Measurements from ENCODE around the gene GRIK2. TPM values are rescaled to one million over a fixed set of nuclear protein-coding genes. Genes with fewer than 3 reads are reported as not detected.
"Not testable (repeated sequence)": the region's sequence is repeated elsewhere in the genome, so short reads cannot be mapped to it uniquely, and the experiment has no call there.

The GRIK2 gene
- under 0.01 TPM for total RNA-seq

DNA sequence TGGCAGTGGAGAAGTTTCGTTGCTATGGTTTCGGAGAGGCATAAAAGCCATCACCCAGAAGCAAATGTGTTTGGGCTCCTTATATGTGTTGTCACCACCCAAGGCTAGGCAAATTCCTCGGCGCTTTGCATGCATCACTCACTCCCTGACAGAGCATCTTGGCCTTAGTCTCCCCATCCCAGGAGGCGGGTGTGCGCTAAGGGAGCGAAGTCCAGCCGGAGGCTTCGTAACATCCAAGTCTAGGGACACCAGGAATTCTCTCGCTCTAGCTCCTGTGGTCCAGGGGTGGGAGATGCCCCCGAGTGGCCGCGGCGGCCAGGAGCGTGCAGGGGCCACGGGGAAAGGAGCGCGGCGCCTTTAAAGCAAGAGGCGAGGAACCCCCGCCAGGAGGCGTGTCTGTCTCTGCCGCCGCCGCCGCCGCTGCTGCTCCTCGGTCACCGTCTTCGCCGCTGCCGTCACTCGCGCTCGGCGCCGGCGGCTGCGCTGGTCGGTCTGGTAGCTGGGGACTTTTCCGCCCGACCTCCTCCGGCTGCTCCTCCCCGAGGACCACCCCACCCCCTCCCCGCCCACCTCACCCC, at the start of gene GRIK2:
Gene GRIK2 (plus strand): TSS at position 458 of the 578 bp plus-strand sequence.
- peak in 2 of 3 donors; percentile 10 to 16 for DNase-seq (ENCODE audit: low read depth in 2 of 3, low spot score in 2 of 3)

DNA sequence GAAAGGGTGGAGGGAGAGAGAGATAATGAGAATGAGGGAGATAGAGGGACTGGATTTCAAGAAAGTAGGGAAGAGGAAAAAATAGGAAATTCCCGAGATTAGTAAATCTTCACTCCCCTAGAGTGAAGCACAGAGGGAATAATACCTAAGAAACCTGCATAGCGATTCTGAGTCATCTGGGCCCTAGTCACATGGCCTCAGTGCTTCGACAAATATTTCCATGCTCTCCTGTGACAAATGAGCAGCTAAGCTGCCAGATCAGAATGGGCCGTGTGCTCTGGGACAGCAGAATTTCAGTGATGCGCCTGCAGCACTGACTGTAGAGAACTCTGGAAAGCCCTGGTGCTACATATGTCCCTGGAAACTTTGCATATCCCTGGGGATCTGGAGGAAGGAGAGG, 48.6 kb upstream of the GRIK2 start:
- no peak for DNase-seq (ENCODE audit: low read depth in 2 of 3, low spot score in 2 of 3)

DNA sequence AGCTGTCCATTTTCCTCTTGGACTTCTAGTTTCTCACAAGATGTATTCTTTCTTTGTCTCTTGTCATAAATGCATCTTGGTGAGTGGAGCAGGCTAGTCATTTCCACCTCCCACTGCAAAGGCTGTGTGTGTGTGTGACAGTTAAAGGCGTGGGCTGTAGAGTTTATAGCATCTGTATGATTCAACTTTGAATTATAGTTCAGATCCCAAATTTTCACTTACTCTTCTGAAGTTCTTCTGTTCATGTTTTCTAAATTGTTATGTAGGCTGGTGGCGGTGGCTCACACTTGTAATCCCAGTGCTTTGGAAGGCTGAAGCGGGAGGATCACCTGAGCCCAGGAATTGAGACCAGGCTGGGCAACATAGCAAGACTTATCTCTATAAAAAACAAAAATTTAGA, 44.7 kb upstream of the GRIK2 start:
- no peak for DNase-seq (ENCODE audit: low read depth in 2 of 3, low spot score in 2 of 3)

DNA sequence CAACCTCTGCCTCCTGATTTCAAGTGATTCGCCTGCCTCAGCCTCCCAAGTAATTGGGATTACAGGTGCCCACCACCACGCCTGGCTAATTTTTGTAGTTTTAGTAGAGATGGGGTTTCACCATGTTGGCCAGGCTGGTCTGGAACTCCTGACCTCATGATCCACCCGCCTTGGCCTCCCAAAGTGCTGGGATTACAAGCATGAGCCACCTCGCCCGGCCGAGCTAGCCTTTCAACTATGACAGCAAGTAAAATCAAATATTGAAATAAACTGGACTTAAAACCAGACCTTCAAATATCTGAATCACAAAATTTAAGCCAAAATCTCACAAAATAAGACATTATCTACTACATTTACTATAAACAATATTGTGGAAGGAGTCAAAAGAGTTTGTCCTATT, 42.9 kb upstream of the GRIK2 start:
- DNase-seq (ENCODE audit: low read depth in 2 of 3, low spot score in 2 of 3): not testable (repeated sequence)

DNA sequence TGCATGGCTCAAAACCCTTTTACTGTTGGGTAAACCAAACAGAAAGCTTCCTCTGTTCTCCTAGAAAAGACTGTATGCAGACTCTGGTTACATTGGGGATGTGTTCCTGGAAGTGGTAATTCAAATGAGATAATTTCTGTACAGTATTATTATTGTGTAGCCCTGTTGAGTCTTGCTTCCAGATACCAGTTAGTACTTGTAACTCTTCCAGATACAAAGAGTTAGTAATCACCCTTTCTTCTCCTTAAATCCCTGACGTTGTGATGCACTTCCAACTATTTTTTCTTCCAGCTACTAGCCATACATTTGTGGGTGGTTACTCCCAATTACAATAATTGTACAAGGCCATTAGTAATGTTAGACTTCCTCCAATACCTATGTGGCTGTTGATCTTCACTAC, 42.3 kb upstream of the GRIK2 start:
- DNase-seq (ENCODE audit: low read depth in 2 of 3, low spot score in 2 of 3): no peak

DNA sequence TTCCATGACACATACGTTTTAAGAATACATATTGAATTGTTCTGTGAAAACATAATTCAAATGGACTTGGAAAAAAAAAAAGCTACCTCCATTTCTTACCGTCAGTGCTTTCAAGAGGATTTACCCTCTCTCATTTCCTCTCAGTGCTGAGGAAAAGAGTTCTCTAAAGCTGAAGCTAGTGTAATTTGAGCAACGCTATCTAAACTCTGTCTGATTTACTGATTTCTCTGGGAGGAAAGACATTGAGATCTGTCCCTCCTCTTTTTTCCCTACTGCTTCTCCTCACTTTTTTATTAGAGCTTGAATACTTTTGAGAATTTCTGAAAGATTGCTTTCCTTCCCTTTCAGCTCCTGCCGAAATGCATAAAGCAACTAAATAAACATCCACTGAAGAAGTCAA, 41.2 kb upstream of the GRIK2 start:
- DNase-seq (ENCODE audit: low read depth in 2 of 3, low spot score in 2 of 3): no peak

DNA sequence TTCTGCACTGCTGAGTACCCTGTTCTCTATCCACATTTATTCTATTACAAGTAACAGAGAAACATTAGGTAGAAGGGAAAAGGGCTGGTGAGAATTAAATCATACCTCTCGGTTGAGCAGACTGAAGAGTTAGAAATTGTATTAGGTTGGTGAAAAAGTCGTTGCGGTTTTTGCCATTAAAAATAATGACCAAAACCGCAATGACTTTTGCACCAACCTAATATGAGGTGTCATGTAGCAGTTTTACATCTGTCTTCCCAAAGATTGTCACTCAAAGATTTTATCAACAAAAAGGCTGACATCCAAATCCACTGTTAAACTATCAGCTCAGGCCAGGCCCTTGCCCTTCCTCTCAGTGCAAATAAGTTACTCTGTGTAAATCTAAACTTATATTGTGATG, 28.3 kb upstream of the GRIK2 start:
- DNase-seq (ENCODE audit: low read depth in 2 of 3, low spot score in 2 of 3): no peak

DNA sequence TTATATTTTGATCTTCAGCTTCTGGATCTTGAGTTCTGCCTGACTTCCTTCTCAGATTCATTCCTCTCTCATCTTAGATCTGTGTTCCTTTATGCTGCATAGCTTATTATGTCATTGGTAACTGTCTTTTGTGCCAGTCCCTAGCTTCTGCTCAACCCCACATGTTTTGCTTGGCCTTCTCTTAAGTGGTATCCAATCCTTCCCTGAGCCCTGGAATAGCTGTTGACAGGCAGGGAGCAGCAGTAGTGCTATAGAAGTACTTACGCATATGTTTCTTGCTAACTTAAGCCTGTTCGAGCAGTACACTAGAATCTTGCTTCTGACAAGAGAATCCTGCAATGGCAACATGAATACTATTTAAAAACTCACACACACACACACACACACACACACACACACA, 13.6 kb upstream of the GRIK2 start:
- DNase-seq (ENCODE audit: low read depth in 2 of 3, low spot score in 2 of 3): no peak

DNA sequence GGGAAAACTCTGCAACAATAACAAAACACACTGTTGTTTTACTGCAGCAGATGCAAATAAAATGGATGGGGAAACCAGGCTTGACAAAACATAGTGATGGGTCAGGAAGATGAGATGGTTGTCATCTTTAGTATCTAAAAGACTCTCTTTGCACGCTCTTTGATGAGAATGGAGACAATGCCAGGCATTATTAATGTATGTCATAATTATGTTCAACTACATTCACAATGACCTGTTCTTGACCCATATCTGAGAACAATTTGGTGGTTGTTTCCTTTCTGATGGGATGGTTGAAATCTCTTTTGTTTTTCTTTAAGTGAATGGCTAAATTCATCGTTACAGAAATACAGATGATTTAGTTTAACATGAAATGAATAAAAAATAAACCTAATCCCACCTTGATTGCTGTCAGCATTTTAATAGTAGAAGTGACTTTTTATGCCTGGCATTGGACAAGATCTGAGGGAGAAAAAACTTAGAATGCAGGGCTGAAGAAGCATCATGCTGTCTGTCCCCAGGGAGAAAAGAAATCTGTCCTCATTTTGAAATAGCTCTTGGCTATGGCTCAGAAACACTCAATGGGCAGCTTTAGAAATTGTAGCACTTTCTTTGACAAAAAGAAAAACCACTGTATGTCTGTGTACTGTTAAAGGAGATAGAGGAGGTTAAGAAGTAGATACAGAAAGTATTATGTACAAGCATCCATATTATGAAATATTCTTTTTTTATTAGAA, 12.4 kb upstream of the GRIK2 start:
- DNase-seq (ENCODE audit: low read depth in 2 of 3, low spot score in 2 of 3): no peak

DNA sequence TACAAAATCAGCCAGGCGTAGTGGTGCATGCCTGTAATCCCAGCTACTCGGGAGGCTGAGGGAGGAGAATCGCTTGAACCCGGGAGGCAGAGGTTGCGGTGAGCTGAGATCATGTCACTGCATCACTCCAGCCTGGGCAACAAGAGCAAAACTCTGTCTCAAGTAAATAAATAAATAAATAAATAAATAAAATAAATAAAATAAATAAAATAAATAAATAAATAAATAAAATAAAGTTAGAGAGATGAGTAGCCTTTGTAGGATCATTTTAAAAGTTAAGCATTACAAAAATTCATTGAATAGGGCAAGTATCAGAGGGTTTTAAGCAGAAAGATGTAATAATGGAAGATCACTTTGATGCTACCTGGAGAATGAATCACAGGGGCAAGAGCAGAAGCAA, 9.8 kb upstream of the GRIK2 start:
- not testable (repeated sequence) for DNase-seq (ENCODE audit: low read depth in 2 of 3, low spot score in 2 of 3)

DNA sequence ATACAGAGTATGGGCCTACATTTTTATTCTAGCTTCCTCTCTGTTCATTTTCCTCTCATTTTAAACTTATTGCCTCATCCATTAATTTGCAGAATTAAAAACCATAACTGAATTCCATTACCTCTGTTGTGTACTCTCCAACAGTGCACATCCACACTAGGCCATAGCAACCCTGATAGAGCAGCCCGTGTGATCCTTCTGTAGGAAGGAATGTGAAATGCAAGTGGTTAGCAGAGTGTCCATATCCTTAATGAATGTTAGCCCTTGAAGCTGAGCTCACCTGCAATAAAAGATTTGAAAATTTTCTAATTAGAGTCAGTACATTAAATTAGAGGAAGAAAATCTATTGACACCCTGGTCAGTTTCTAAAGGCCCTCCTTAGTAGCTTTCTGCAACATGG, 6.5 kb upstream of the GRIK2 start:
- no peak for DNase-seq (ENCODE audit: low read depth in 2 of 3, low spot score in 2 of 3)

DNA sequence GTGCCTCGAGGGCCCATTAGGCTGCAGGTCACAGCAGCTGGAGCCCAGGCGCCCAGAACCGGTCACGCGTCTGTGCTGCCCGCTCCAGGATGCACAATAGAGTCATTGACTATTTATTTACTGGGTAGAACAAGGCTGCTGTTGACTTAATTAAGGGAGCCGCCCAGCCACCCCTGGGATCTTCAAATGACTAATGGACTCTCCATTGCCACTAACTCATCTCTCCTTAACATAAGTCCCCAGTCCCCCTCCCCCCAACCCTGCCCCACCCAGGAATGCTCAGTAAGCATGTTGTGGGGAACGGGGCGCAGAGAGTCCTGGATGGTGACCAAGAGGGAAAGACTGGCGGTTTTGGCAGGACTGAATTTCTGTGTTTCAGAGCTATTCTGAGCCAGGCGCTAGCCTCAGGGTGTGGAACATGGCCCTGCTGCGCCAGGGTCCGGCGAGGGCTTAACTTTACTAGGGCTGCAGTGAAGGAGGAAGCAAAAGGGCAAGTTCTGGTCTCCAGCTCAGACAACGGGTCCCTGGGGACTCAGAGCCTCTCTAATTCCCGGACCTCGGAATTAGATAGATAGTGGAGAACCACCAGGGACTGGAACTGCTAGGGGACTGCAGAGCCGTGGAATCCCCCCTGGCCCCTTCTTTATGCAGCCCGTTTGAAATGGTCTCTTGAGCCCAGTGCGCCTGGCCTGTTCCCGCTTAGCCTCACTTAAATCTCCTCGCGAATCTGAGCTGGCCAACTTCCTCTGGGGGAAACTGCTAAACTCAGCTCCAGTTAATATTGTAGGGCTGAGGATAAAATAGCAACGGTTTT, 1.5 kb upstream of the GRIK2 start:
- no peak for DNase-seq (ENCODE audit: low read depth in 2 of 3, low spot score in 2 of 3)

DNA sequence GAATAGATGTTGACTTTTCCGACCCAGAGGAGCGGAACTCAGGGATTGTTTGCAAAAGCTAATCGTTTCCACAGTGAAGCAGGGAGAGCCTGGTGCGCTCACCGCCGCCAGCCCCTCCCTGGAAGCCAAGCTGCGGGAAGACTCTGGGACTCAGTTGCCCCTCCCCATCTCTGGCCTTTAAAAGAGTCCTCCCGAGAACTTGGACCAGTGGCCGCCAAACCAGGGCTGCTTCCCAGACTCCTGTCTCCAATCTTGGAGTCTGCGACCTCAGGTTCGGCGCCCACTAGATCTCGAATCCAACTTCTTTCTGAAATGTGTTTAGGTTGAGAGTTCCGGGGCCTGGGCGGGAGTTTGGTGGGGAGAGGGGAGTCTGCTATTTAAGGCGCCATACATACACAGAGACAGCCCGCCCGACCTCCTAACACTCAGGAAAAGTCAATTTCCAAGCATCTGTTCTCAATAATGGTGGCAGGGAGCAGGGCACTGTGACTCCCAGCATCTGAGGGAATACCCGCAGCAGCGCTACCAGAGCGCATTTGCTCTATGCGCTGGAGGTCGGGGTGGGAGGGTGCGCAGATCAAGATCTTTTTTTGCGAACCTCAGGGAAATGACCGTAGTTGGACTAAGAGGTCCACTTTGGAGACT, 800 bp upstream of the GRIK2 start:
- no peak for DNase-seq (ENCODE audit: low read depth in 2 of 3, low spot score in 2 of 3)

DNA sequence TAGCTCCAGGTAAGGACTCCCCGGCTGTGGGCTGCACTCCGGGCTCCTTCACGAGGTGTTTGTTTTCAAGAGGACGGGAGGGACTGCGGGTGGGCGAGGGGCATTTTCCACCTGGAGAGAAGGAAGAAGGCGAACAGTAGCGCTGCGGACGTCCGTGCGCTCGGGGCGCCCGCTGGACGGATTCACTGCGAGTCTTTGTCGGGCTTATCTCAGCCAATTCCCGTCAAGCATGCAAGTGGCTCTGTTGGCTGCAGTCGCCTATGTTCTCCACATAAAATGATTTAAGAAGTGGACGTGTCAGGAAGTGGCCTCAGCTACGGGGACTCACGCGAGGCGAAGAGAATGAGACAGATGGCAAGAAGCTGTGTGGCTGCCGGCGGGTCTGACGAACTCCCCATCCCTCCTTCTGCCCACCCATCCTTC, 332 bp downstream of the GRIK2 start:
- peak in 1 of 3 donors; percentile 6 for DNase-seq (ENCODE audit: low read depth in 2 of 3, low spot score in 2 of 3)

DNA sequence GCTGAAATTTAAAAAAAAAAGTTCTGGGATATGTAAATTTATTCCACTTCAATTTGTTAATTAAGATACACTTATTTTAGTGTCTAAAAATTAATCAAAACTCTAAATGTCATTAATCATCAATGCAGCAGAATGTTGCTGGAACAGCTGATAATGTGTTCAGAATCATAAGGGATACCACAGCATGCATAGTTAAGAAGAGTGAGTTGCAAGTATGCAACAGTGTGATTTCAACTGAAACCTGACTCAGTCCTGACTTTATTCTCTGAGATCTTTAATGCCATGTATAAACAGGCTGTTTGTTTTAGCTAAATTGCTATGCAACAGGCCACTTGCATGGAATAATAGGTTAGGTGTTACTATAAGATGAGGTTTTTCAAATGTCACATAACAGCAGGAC, 1.4 kb downstream of the GRIK2 start:
- no peak for DNase-seq (ENCODE audit: low read depth in 2 of 3, low spot score in 2 of 3)

DNA sequence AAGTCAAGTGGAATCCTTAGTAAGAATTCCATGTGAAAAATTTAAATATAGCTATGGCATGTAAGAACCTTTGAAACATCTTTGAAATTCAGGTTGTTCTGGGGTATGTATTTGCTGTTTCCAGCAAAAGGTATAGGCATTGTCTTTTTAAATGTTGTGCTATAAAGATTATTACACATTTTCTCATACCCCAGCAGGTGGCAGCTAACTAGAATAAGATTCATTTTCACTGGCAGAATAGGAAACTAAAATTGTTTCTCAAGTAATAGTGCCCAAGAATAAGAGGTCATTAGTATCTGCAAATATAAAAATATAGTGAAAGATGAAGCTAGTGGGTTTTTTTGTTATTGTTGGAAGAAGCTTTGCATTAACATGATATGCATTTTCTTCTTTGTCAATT, 1.8 kb downstream of the GRIK2 start:
- no peak for DNase-seq (ENCODE audit: low read depth in 2 of 3, low spot score in 2 of 3)

DNA sequence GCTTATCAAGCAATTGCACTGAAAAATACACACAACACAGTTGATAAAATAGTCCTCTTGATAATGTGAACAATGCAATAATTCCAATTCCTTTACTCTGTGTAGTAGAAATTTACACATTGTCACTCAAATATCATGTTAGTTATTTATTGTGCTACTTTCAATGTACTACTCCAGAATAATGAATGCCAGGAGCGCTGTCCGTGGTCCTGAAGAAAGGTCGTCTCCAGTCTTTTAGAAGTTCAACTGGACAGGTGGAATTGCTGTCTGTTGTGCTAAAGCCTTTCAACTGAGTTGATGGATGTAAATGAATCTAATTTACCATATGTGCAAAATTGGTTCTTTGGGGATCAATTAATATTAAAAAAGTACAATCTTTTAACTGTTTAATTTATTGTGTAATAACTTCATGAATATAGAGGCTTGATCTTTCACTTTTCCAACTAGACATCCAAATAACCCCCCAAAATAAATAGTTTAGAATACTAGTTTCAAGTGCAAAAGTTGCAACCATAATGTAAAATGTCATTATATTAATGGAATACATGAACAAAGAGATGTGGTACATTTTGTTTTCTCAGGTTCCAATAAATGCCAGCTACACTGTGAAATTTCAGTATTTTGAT, 3.2 kb downstream of the GRIK2 start:
- DNase-seq (ENCODE audit: low read depth in 2 of 3, low spot score in 2 of 3): peak in 2 of 3 donors; percentile 37 to 73

DNA sequence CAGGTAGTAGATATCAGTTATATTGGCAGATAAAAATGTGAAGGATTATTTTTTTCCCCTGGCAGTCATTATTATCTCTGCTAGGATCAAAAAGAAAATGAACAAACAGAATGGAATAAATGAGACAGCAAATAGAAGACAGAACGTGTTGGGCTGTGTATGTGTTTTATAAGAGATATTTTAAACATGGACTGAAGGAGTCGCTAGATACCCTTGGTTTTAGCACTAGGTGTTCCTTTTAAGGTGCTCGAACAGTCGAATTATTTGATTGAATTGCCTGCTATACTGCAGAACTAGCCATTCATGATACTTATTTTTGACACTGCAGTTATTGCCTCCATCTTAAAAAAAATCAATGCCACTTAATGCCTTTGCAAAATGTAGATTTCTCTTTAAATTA, 3.7 kb downstream of the GRIK2 start:
- no peak for DNase-seq (ENCODE audit: low read depth in 2 of 3, low spot score in 2 of 3)

DNA sequence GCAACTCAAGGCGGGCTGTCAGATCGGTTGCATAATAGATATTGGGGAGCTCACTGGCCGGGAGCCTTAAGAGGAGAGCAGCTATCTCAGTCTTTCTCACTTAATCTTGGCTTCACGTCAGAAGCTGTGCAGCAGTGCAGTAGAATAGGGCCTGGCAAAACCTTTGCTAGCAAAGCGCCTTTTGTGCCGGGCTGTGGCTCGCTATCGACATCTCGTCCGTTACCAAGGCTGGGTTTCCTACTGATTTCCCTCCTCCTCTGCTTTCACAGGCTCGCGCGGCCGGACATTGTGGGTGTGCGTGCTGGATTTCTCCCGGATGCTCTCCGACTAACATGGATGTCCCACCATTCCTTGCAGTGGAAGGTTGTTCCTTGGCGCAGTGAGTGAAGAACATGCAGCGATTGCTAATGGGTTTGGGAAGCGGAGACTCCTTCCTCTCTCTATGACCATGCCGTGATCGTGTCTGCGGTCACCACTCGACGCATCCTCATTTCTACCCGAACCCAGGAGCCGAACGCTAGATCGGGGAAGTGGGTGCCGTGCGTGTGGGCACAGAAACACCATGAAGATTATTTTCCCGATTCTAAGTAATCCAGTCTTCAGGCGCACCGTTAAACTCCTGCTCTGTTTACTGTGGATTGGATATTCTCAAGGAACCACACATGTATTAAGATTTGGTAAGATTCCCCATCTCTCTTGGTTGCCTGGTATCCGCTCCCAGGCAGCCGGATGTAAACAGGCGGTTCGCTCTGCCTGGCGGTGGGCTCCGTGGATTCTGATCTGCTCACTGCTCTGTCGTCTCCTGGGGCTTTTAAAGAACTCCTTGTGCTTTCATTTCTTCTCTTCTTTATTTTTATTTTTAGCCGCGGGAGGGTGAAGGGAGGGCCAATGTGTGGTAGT, 5.5 kb downstream of the GRIK2 start:
- DNase-seq (ENCODE audit: low read depth in 2 of 3, low spot score in 2 of 3): no peak

DNA sequence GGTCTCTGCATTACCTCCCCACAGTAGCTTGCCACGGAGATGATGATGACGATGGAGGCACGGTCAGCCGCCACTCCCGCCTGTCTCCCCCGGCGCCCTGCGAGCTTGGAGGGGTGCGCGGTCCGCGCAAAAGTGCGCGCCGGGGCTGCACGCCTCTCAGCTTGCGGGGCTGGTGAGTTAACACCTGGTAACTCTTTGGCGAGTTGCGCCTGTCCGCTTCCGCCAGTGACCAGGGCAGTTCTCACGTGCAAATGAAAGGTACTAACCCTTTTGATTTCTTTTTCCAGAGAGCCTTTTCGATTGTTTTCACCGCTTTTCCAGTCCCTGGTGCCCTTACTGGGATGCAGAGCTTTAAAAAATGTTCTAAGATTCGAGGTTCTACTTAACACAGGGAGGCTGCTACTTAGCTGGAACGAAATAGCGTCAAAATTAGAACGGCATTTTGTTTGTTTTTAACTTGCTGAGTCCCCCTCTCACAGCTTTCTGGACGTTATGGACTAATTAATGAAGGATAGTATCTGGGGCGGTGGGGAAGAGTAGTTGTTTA, 6.2 kb downstream of the GRIK2 start:
- no peak for DNase-seq (ENCODE audit: low read depth in 2 of 3, low spot score in 2 of 3)

Measured in hematopoietic multipotent progenitor cell (in vitro differentiated cells).